Liver (tissue), 9 donors: ENCODE data around the gene BCL3. TPM values are rescaled to one million over a fixed set of nuclear protein-coding genes. Genes with fewer than 3 reads are reported as not detected.

Source experiments
- DNase-seq: peaks from one replicate; pipeline ENCODE4 v3.0.0-alpha.2; 2017; ENCODE audit warnings: low spot score
- H3K27ac ChIP-seq, 2 donors: one replicate each; pipeline ENCODE4 v1.7.0; 2013; ENCODE audit warnings: inconsistent platforms in 2 of 2, low read length in 2 of 2, control low read depth in 1 of 2, low read depth in 1 of 2, mild to moderate bottlenecking in 1 of 2
- H3K27me3 ChIP-seq, 4 donors: one replicate each; pipeline versions ENCODE4 v1.6.1 to v1.7.0; 2013; ENCODE audit warnings: low read length in 3 of 4, inconsistent platforms in 1 of 4, mild to moderate bottlenecking in 1 of 4, moderate library complexity in 1 of 4; ENCODE audit not compliant: control insufficient read depth in 4 of 4, insufficient read depth in 4 of 4
- H3K36me3 ChIP-seq, 4 donors: one replicate each; pipeline versions ENCODE4 v1.6.1 to v1.7.0; 2013; ENCODE audit warnings: low read length in 3 of 4, mild to moderate bottlenecking in 3 of 4, low read depth in 1 of 4, moderate library complexity in 1 of 4; ENCODE audit not compliant: control insufficient read depth in 4 of 4, insufficient read depth in 3 of 4
- H3K4me1 ChIP-seq, 4 donors: one replicate each; pipeline versions ENCODE4 v1.6.1 to v1.7.0; 2013; ENCODE audit warnings: low read length in 3 of 4, mild to moderate bottlenecking in 3 of 4, moderate library complexity in 1 of 4; ENCODE audit not compliant: control insufficient read depth in 4 of 4, insufficient read depth in 4 of 4
- H3K4me3 ChIP-seq, 3 donors: one replicate each; pipeline versions ENCODE4 v1.6.1 to v1.7.0; 2013; ENCODE audit warnings: low read length in 3 of 3, control low read depth in 1 of 3, low read depth in 1 of 3, mild to moderate bottlenecking in 1 of 3
- H3K9ac ChIP-seq, 2 donors: one replicate each; pipeline ENCODE4 v1.7.0; 2013; ENCODE audit warnings: low read length in 2 of 2, mild to moderate bottlenecking in 2 of 2, moderate library complexity in 2 of 2, control low read depth in 1 of 2, low read depth in 1 of 2
- H3K9me3 ChIP-seq, 4 donors: one replicate each; pipeline versions ENCODE4 v1.6.1 to v1.7.0; 2013; ENCODE audit warnings: low read length in 3 of 4; ENCODE audit not compliant: control insufficient read depth in 4 of 4
- ATF3 ChIP-seq: IDR thresholded peaks from 2 replicates; pipeline ENCODE4 v1.6.1; 2016; ENCODE audit warnings: antibody characterized with exemption
- CTCF ChIP-seq: fragments of 150-350 bp; IDR thresholded peaks from 2 replicates; pipeline ENCODE4 v1.5.1; 2017; ENCODE audit warnings: improper control_type of control experiment, low read depth, low read length; ENCODE audit not compliant: missing input control
- EGR1 ChIP-seq, 2 donors: IDR thresholded peaks; 2 replicates each; pipeline ENCODE4 v1.6.1; 2016 to 2018; ENCODE audit warnings: antibody characterized with exemption in 2 of 2, low read depth in 2 of 2
- FOXA1 ChIP-seq: IDR thresholded peaks from 2 replicates; pipeline ENCODE4 v1.6.1; 2016; ENCODE audit warnings: antibody characterized with exemption
- FOXA2 ChIP-seq: IDR thresholded peaks from 2 replicates; pipeline ENCODE4 v1.6.1; 2016; ENCODE audit warnings: antibody characterized with exemption
- GABPA ChIP-seq, 2 donors: IDR thresholded peaks in 1 of 2; conservative IDR thresholded peaks in 1 of 2; 2 replicates each; pipeline ENCODE4 v1.6.1; 2016; ENCODE audit warnings: antibody characterized with exemption in 2 of 2, mild to moderate bottlenecking in 1 of 2, moderate library complexity in 1 of 2
- HNF4A ChIP-seq, 2 donors: conservative IDR thresholded peaks; 2 replicates each; pipeline ENCODE4 v1.6.1; 2016; ENCODE audit warnings: antibody characterized with exemption in 2 of 2, mild to moderate bottlenecking in 2 of 2
- HNF4G ChIP-seq: IDR thresholded peaks from 2 replicates; pipeline ENCODE4 v1.6.1; 2016; ENCODE audit warnings: antibody characterized with exemption
- JUND ChIP-seq, 2 donors: IDR thresholded peaks; 2 replicates each; pipeline ENCODE4 v1.6.1; 2016; ENCODE audit warnings: antibody characterized with exemption in 2 of 2
- MAX ChIP-seq: IDR thresholded peaks from 2 replicates; pipeline ENCODE4 v1.6.1; 2016; ENCODE audit warnings: antibody characterized with exemption
- NR2F2 ChIP-seq: IDR thresholded peaks from 2 replicates; pipeline ENCODE4 v1.6.1; 2016; ENCODE audit warnings: antibody characterized with exemption
- RAD21 ChIP-seq, 2 donors: IDR thresholded peaks; 2 replicates each; pipeline ENCODE4 v1.6.1; 2016; ENCODE audit warnings: antibody characterized with exemption in 2 of 2, mild to moderate bottlenecking in 2 of 2
- REST ChIP-seq: IDR thresholded peaks from 2 replicates; pipeline ENCODE4 v1.6.1; 2016; ENCODE audit warnings: antibody characterized with exemption, mild to moderate bottlenecking
- RXRA ChIP-seq, 2 donors: IDR thresholded peaks; 2 replicates each; pipeline ENCODE4 v1.6.1; 2017 to 2018; ENCODE audit warnings: antibody characterized with exemption in 2 of 2, mild to moderate bottlenecking in 1 of 2
- SP1 ChIP-seq: IDR thresholded peaks from 2 replicates; pipeline ENCODE4 v1.6.1; 2018; ENCODE audit warnings: antibody characterized with exemption, mild to moderate bottlenecking
- TAF1 ChIP-seq: conservative IDR thresholded peaks from 2 replicates; pipeline ENCODE4 v1.6.1; 2016; ENCODE audit warnings: antibody characterized with exemption, mild to moderate bottlenecking
- YY1 ChIP-seq: IDR thresholded peaks from 2 replicates; pipeline ENCODE4 v1.6.1; 2016; ENCODE audit warnings: antibody characterized with exemption, mild to moderate bottlenecking
- ZBTB33 ChIP-seq: IDR thresholded peaks from 2 replicates; pipeline ENCODE4 v1.6.1; 2016; ENCODE audit warnings: antibody characterized with exemption
- WGBS: extraction: QIAGEN DNeasy Blood & Tissue Kit; methylation state at CpG from one replicate; pipeline ENCODE4 v1.1.7; 2013; 5-methylcytosine and 5-hydroxymethylcytosine counted together
- polyA plus RNA-seq, 2 donors: library from polyadenylated mRNA; stranded (reverse) in 1 of 2; unstranded in 1 of 2; fragments of 200-250 nt in 1 of 2; fragments of >200 nt in 1 of 2; fragmentation: Nextera tagmentation in 1 of 2; extraction: Ambion mirVana in 1 of 2; gene quantifications; one replicate each; pipeline versions ENCODE4 v1.2.1 to v1.2.3, GENCODE V29; 2013 to 2015
- total RNA-seq, 2 donors: library from RNA; depleted of rRNA; stranded (reverse); fragments of >200 nt; gene quantifications; one replicate each; pipeline ENCODE4 v1.2.3, GENCODE V29; 2014
- donor health status: healthy.
- donor health status: healthy.
- donor health status: healthy.
- donor health status: healthy.
- donor health status: healthy.

The BCL3 gene
- total and polyA plus RNA-seq, 4 donors = 4.5 to 63.6 (median 19.7) TPM

GRCh38 chr19:44731622-44732021, 16.9 kb upstream of the BCL3 start:
- no peak for DNase-seq
- H3K4me1 ChIP-seq = peaks cover 2 to 17% (median 7%) of the 10 kb centered on the region in 4 donors
- no peaks in the 10 kb centered on the region for H3K27me3 ChIP-seq
- no peak overlapping the region for H3K4me3 ChIP-seq
- TF ChIP-seq TAF1 (no peak), GABPA (IDR thresholded peaks at IDR 0.05 in 1 of 2, conservative IDR thresholded peaks at IDR 0.05 in 1 of 2) (no peak), REST (no peak), RAD21 (IDR thresholded peaks at IDR 0.05) (no peak), FOXA2 (no peak), MAX (no peak), ZBTB33 (no peak), HNF4A (conservative IDR thresholded peaks at IDR 0.05) (no peak), FOXA1 (no peak), RXRA (IDR thresholded peaks at IDR 0.05) (no peak), CTCF (no peak), HNF4G (no peak), JUND (IDR thresholded peaks at IDR 0.05) (no peak), YY1 (no peak), SP1 (no peak), EGR1 (IDR thresholded peaks at IDR 0.05; ENCODE audit: low read depth in 2 of 2) (no peak), ATF3 (no peak), NR2F2 (no peak)
- 85% methylated on average over 5 of the region's 5 CpGs for WGBS
- H3K36me3 ChIP-seq = no peaks in the 10 kb centered on the region
- H3K9me3 ChIP-seq = no peaks in the 10 kb centered on the region
- H3K27ac ChIP-seq = no peak overlapping the region
- H3K9ac ChIP-seq = no peak overlapping the region
